SH-SY5Y (cell line): Measurements from ENCODE around the gene SORCS1.

Experiments
- GATA2 ChIP-seq: IDR thresholded peaks from 2 replicates; pipeline ENCODE4 v1.6.1; 2011; ENCODE audit warnings: mild to moderate bottlenecking, low read depth, low read length
- GATA3 ChIP-seq: IDR thresholded peaks from 2 replicates; pipeline ENCODE4 v1.6.1; 2011; ENCODE audit warnings: low read depth, mild to moderate bottlenecking, low read length, moderate library complexity

GRCh38 chr10:106672517-106673175, 491.9 kb downstream of the SORCS1 start:
- TF ChIP-seq GATA3: no peak
- TF ChIP-seq GATA2: no peak
